Activated CD8-positive, alpha-beta memory T cell treated with anti-CD3 and anti-CD28 coated beads, Interleukin-2, amount 10 ng/mL, durations not matched to agents 7 days and 5 days (primary cell): ENCODE measurements around the gene KCMF1. TPM values are rescaled to one million over a fixed set of nuclear protein-coding genes. Genes with fewer than 3 reads are reported as not detected.

Experiments used
- ATAC-seq: fragments of 150-1000 bp; cut with Tn5 transposase; one replicate; pipeline ENCODE4 v1.10.0; 2021; ENCODE audit warnings: moderate library complexity
- CTCF ChIA-PET: fragments of 350-600 bp; sonication (Branson Sonifier 250); formaldehyde crosslinking; loops from one replicate; lab custom pipeline; 2021; ENCODE audit warnings: antibody characterized with exemption; lab: Charles Lee
- DNase-seq: peaks from one replicate; pipeline ENCODE4 v3.0.0-alpha.2; 2020
- H3K27ac Mint-ChIP-seq: one replicate; pipeline ENCODE4 v1.8.0; 2021; ENCODE audit warnings: mild to moderate bottlenecking, mixed read lengths
- H3K27me3 Mint-ChIP-seq: one replicate; pipeline ENCODE4 v1.8.0; 2021; ENCODE audit warnings: mixed read lengths
- H3K36me3 Mint-ChIP-seq: one replicate; pipeline ENCODE4 v1.8.0; 2021; ENCODE audit warnings: mild to moderate bottlenecking, mixed read lengths
- H3K4me1 Mint-ChIP-seq: one replicate; pipeline ENCODE4 v1.8.0; 2021; ENCODE audit warnings: mixed read lengths
- H3K4me3 Mint-ChIP-seq: one replicate; pipeline ENCODE4 v1.8.0; 2021; ENCODE audit warnings: mild to moderate bottlenecking, moderate library complexity, mixed read lengths
- H3K9me3 Mint-ChIP-seq: one replicate; pipeline ENCODE4 v1.8.0; 2022; ENCODE audit warnings: low read depth, mixed read lengths
- total RNA-seq, 2 experiments: library from RNA; stranded (reverse); gene quantifications; one replicate each; pipeline ENCODE4 v1.2.3, GENCODE V29; 2021

The KCMF1 gene
- total RNA-seq, 2 experiments from 2014 or later, result 78.2 to 89.0 TPM

DNA sequence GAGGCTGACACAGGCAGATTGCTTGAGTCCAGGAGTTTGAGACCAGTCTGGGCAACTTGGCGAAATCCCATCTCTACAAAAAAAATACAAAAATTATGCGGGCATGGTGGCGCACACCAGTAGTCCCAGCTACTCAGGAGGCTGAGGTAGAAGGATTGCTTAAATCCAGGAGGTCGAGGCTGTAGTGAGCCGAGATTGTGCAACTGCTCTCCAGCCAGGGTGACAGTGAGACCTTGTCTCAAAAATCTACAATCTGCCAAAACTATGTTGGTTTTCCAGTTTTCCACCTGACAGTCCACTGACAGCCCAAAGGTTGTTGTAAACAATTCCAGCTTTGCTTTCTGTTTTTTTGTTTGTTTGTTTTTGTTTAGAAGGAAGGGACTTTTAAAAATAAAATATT, 51.3 kb downstream of the KCMF1 start:
- Mint-ChIP-seq H3K9me3 (no peaks in the 10 kb centered on the region), H3K27ac (no peak overlapping the region), H3K27me3 (no peaks in the 10 kb centered on the region), H3K4me1 (peaks cover 14% of the 10 kb centered on the region), H3K36me3 (peaks cover 15% of the 10 kb centered on the region), H3K4me3 (no peak overlapping the region)
- ATAC-seq, result no peak
- DNase-seq, result no peak
- CTCF ChIA-PET, result interaction anchor here (0.8 to 1.4 kb wide), 2 partner anchors 14 to 97 kb away, joined by 3 to 4 read pairs; no protein-coding TSS in a partner anchor

GRCh38 chr2:85024372-85025047, 53.5 kb downstream of the KCMF1 start:
- H3K27ac Mint-ChIP-seq, result no peak overlapping the region
- CTCF ChIA-PET, result no interaction called here
- no peaks in the 10 kb centered on the region for H3K27me3 Mint-ChIP-seq

GRCh38 chr2:85032621-85033020, 61.7 kb downstream of the KCMF1 start:
- Mint-ChIP-seq H3K36me3 (peaks cover 50% of the 10 kb centered on the region), H3K27ac (no peak overlapping the region), H3K27me3 (no peaks in the 10 kb centered on the region), H3K4me1 (no peaks in the 10 kb centered on the region), H3K4me3 (no peak overlapping the region), H3K9me3 (no peaks in the 10 kb centered on the region)
- DNase-seq, result no peak
- no peak for ATAC-seq
- CTCF ChIA-PET, result interaction anchor here (1.5 to 2.8 kb wide), 2 partner anchors 13 to 107 kb away, joined by 3 to 7 read pairs; no protein-coding TSS in a partner anchor

More at GRCh38 chr2:85024372-85025047, 53.5 kb downstream of the KCMF1 start:
- no peaks in the 10 kb centered on the region for H3K9me3 Mint-ChIP-seq
- peaks cover 26% of the 10 kb centered on the region for H3K36me3 Mint-ChIP-seq
- no peak for ATAC-seq
- no peak for DNase-seq
- H3K4me1 Mint-ChIP-seq, result peaks cover 4% of the 10 kb centered on the region
- no peak overlapping the region for H3K4me3 Mint-ChIP-seq

- CTCF ChIA-PET, result interaction anchor here (0.6 kb wide), 1 partner anchor 57 kb away, joined by 3 read pairs; no protein-coding TSS in a partner anchor
- Mint-ChIP-seq H3K36me3 (peaks cover 46% of the 10 kb centered on the region), H3K4me1 (no peaks in the 10 kb centered on the region), H3K27ac (no peak overlapping the region), H3K27me3 (no peaks in the 10 kb centered on the region), H3K9me3 (no peaks in the 10 kb centered on the region), H3K4me3 (no peak overlapping the region)
- no peak for ATAC-seq
- no peak for DNase-seq
Observed at GRCh38 chr2:85033388-85033787, 62.4 kb downstream of the KCMF1 start.

DNA sequence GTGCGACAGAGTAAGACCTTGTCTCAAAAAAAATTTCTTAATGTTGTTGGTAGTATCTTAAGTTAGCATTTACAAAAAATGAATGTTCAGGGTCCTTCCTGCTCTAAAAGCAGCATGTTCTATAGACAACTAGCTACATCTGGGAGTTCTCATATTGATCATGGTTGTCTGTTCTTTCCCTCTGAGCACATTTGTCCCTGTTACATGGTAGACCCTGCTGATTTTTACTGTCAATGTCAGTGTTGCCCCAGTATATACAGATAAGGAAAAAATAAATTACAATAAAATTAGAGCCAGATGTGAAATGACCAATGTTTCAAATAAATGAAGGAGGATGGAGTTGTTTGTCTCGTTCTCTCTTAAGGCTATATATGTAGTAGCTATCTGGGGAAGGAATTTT, 63.2 kb downstream of the KCMF1 start:
- ATAC-seq (no peak), DNase-seq (no peak)
- CTCF ChIA-PET, result interaction anchor here (0.6 to 1.2 kb wide), 2 partner anchors 15 to 58 kb away, joined by 3 read pairs; no protein-coding TSS in a partner anchor
- H3K9me3 Mint-ChIP-seq, result no peaks in the 10 kb centered on the region
- no peak overlapping the region for H3K27ac Mint-ChIP-seq
- H3K27me3 Mint-ChIP-seq, result no peaks in the 10 kb centered on the region
- no peaks in the 10 kb centered on the region for H3K4me1 Mint-ChIP-seq
- peaks cover 43% of the 10 kb centered on the region for H3K36me3 Mint-ChIP-seq
- H3K4me3 Mint-ChIP-seq, result no peak overlapping the region

DNA sequence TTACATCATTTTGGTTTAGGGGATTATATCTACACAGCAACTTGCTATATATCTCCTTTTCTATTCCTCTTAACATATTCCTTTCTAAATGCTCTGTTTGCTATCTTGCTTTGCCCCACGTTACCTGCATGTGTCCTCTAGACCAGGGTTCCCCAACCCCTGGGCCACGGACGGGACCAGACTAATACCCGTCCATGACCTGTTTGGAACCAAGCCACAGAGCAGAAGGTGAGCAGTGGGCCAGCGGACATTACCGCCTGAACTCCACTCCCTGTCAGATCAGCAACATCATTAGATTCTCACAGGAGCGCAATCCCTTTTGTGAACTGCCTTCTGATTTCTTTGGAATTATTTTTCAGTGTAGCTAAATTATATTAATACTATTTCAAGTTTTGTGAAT, 66.7 kb downstream of the KCMF1 start:
- H3K4me3 Mint-ChIP-seq, result no peak overlapping the region
- CTCF ChIA-PET, result interaction anchor here (0.6 to 0.7 kb wide), 2 partner anchors 247 to 263 kb away, joined by 3 to 4 read pairs; no protein-coding TSS in a partner anchor
- ATAC-seq (no peak), DNase-seq (no peak)
- no peaks in the 10 kb centered on the region for H3K9me3 Mint-ChIP-seq
- H3K4me1 Mint-ChIP-seq, result peaks cover 5% of the 10 kb centered on the region
- H3K36me3 Mint-ChIP-seq, result peaks cover 34% of the 10 kb centered on the region
- no peak overlapping the region for H3K27ac Mint-ChIP-seq
- no peaks in the 10 kb centered on the region for H3K27me3 Mint-ChIP-seq

DNA sequence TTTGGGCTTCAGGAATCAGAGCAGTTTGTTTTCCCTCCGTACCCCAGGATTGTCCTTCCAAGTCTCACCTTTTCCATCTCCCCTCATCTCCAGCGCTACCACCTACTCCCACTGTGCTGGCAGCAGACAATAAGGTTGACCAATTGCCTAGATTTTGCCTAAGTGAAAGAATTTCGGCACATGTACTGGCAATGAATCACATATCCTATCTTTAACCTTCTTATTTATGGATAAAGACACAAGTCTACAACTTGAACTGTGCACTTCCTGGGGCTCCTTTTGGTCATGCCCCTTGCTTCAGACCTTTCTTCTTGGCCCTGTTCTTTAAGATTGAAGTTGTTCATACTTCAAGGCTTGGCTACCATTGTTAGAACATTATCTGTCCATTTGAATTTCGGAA, 71.4 kb downstream of the KCMF1 start:
- no peaks in the 10 kb centered on the region for H3K9me3 Mint-ChIP-seq
- ATAC-seq (no peak), DNase-seq (no peak)
- CTCF ChIA-PET, result interaction anchor here (1.6 to 2.6 kb wide), 2 partner anchors 13 to 116 kb away, joined by 3 to 7 read pairs; no protein-coding TSS in a partner anchor
- no peak overlapping the region for H3K27ac Mint-ChIP-seq
- H3K36me3 Mint-ChIP-seq, result peaks cover 37% of the 10 kb centered on the region
- H3K27me3 Mint-ChIP-seq, result no peaks in the 10 kb centered on the region
- H3K4me1 Mint-ChIP-seq, result peaks cover 5% of the 10 kb centered on the region
- no peak overlapping the region for H3K4me3 Mint-ChIP-seq

GRCh38 chr2:85048534-85048933, 77.6 kb downstream of the KCMF1 start:
- H3K27me3 Mint-ChIP-seq, result no peaks in the 10 kb centered on the region
- H3K4me1 Mint-ChIP-seq, result peaks cover 4% of the 10 kb centered on the region
- ATAC-seq (no peak), DNase-seq (no peak)
- no peaks in the 10 kb centered on the region for H3K9me3 Mint-ChIP-seq
- no peak overlapping the region for H3K4me3 Mint-ChIP-seq
- CTCF ChIA-PET, result interaction anchor here (1.0 kb wide), 1 partner anchor 14 kb away, joined by 3 read pairs; no protein-coding TSS in a partner anchor
- H3K27ac Mint-ChIP-seq, result no peak overlapping the region
- H3K36me3 Mint-ChIP-seq, result peaks cover 33% of the 10 kb centered on the region

GRCh38 chr2:85049236-85049635, 78.3 kb downstream of the KCMF1 start:
- Mint-ChIP-seq H3K4me1 (peaks cover 9% of the 10 kb centered on the region), H3K27ac (no peak overlapping the region), H3K9me3 (no peaks in the 10 kb centered on the region), H3K4me3 (no peak overlapping the region), H3K36me3 (peaks cover 34% of the 10 kb centered on the region), H3K27me3 (no peaks in the 10 kb centered on the region)
- no peak for DNase-seq
- CTCF ChIA-PET, result interaction anchor here (1.0 kb wide), 1 partner anchor 15 kb away, joined by 3 read pairs; no protein-coding TSS in a partner anchor
- no peak for ATAC-seq

DNA sequence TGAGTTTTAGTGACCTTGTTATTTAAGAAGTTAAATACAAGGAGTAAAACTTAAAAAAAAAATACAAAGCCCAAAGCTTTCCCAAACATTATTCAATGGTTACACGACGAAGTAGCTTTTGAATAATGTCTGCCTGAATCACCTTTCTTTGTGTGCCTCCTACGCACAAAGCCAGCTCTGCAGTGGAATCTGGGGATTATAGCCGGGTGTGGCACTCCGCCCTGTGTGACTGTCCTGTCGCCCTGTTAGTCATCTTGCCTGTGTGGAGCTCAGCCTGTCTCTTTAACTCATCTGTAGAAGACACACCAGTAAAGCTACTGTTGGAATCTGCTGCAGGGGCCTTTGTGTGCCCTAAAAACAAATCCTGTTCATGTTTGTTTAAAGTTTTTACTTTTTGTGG, 82.8 kb downstream of the KCMF1 start:
- CTCF ChIA-PET, result interaction anchor here (1.1 to 1.4 kb wide), 4 partner anchors 13 to 247 kb away, joined by 4 to 5 read pairs (median 4); no protein-coding TSS in a partner anchor
- H3K36me3 Mint-ChIP-seq, result peaks cover 25% of the 10 kb centered on the region
- H3K27ac Mint-ChIP-seq, result peak overlapping the region; percentile 47
- H3K4me3 Mint-ChIP-seq, result no peak overlapping the region
- H3K27me3 Mint-ChIP-seq, result no peaks in the 10 kb centered on the region
- DNase-seq, result no peak
- H3K4me1 Mint-ChIP-seq, result peaks cover 31% of the 10 kb centered on the region
- no peak for ATAC-seq
- H3K9me3 Mint-ChIP-seq, result no peaks in the 10 kb centered on the region

DNA sequence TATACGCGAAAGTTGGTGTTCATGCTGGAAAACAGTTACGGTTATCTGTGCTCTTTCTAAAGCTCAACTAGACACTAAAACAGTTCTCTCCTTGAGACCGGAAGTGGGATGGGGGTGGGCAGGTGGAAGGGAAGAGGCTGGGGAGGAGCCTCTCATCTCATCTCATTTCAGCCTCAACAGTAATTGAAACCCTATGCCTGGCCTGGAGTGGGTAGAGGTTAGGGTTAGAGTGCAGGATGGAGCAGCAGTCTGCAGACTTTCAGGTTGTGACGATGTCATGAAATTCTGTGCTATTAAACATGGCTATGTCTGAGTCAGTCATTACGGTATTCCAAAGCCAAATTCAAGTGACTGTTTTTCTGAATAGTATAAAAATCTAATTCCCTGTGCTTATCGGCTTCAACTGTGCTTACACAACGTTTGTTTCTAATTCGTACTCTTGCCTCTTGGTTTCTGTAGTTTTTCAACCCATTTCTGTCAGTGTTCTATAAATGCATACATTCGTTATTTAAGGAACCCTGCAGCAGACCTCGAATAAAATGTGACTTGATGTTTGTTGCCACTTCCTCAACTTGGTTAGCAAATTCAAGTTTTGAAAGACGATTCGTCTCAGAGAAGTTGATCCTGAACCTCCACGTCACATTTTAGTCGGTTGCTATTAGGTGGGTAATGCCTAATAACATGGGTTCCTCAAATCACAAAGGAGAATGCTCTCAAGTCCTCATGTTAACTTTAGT, 86.4 kb downstream of the KCMF1 start:
- peak; percentile 53 for ATAC-seq
- DNase-seq, result peak; percentile 49
- Mint-ChIP-seq H3K9me3 (no peaks in the 10 kb centered on the region), H3K4me3 (no peak overlapping the region), H3K4me1 (peaks cover 30% of the 10 kb centered on the region), H3K27ac (no peak overlapping the region), H3K36me3 (peaks cover 18% of the 10 kb centered on the region), H3K27me3 (peaks cover 8% of the 10 kb centered on the region)
- CTCF ChIA-PET, result no interaction called here

DNA sequence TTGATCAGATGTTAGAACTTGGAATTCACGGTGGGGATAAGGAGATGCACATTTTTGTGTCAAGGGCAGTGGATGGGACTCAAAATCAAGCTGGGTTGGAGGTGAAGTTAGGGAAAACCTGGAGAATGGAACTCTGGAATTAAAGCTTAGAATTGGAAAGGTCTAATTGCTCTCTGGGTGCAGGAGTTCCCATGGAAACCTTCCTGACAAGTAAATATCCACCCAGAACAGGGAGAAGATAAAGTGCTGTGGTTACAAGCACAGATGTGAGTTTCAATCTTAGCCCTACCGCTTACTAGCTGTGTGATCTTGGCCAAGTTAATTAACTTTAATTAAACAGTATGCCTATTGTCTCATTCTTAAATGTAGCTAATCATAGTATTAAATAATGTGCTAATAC, 90.9 kb downstream of the KCMF1 start:
- no peak overlapping the region for H3K27ac Mint-ChIP-seq
- no peaks in the 10 kb centered on the region for H3K9me3 Mint-ChIP-seq
- CTCF ChIA-PET, result interaction anchor here (1.1 kb wide), 1 partner anchor 102 kb away, joined by 3 read pairs; no protein-coding TSS in a partner anchor

GRCh38 chr2:85062565-85062964, 91.6 kb downstream of the KCMF1 start:
- H3K4me3 Mint-ChIP-seq, result no peak overlapping the region
- H3K27me3 Mint-ChIP-seq, result peaks cover 22% of the 10 kb centered on the region
- CTCF ChIA-PET, result no interaction called here
- no peak overlapping the region for H3K27ac Mint-ChIP-seq
- ATAC-seq, result no peak
- no peak for DNase-seq
- no peaks in the 10 kb centered on the region for H3K9me3 Mint-ChIP-seq
- no peaks in the 10 kb centered on the region for H3K36me3 Mint-ChIP-seq
- H3K4me1 Mint-ChIP-seq, result peaks cover 3% of the 10 kb centered on the region

More for the DNA sequence above, 90.9 kb downstream of the KCMF1 start:
- ATAC-seq, result no peak
- Mint-ChIP-seq H3K36me3 (no peaks in the 10 kb centered on the region), H3K27me3 (peaks cover 19% of the 10 kb centered on the region), H3K4me3 (no peak overlapping the region), H3K4me1 (peaks cover 8% of the 10 kb centered on the region)
- no peak for DNase-seq
